ENCODE measurements around the gene CCDC3.

DNA sequence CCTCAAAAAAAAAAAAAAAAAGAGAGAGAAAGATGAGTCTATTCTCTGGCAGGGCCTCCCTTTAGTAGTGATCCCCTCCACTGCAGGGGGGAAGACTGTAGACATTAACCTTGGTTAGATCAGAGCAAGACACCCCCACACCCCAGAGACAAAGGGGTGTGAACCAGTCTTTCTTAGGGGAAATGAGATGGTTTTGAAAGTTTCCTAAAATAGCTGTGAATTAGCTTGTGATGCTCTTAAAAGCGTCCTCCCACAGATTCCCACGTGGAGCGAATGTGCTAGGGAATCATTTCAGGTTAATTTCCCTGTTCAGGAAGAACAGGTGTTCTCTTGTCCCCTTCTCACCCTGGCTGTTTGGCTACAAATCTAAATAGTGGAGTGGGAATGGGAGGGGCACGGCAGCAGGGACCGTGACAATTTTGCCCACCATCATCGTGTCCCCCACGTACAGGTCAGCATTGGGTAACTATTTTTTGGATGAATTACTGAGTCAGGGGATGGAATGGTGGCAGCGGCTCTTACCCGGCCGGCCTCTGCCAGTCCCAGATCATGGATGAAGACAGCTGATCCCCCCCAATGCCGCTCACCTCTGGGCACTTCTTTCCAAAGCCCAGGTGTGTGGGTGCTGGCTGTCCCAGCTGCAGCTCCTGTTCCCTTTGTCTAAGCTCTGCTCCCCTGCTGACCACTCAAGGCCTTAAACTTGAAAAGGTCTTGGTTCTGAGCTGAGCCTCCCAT is 152.9 kb downstream of the CCDC3 start:
- TF ChIP-seq, protein P1, sequence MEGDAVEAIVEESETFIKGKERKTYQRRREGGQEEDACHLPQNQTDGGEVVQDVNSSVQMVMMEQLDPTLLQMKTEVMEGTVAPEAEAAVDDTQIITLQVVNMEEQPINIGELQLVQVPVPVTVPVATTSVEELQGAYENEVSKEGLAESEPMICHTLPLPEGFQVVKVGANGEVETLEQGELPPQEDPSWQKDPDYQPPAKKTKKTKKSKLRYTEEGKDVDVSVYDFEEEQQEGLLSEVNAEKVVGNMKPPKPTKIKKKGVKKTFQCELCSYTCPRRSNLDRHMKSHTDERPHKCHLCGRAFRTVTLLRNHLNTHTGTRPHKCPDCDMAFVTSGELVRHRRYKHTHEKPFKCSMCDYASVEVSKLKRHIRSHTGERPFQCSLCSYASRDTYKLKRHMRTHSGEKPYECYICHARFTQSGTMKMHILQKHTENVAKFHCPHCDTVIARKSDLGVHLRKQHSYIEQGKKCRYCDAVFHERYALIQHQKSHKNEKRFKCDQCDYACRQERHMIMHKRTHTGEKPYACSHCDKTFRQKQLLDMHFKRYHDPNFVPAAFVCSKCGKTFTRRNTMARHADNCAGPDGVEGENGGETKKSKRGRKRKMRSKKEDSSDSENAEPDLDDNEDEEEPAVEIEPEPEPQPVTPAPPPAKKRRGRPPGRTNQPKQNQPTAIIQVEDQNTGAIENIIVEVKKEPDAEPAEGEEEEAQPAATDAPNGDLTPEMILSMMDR (IDR thresholded peaks at IDR 0.05), result no peak
- TF ChIP-seq POLR2A (IDR thresholded peaks at IDR 0.05), result no peak
